Kidney epithelial cell (primary cell): ENCODE measurements around the gene RAB11FIP4. TPM values are rescaled to one million over a fixed set of nuclear protein-coding genes. Genes with fewer than 3 reads are reported as not detected.
A peak's percentile ranks its signal among the peaks of the same experiment; 100 is the strongest.
"Not testable (repeated sequence)": the region's sequence is repeated elsewhere in the genome, so short reads cannot be mapped to it uniquely, and the experiment has no call there.

ENCODE experiments used
- DNase-seq: peaks from one replicate; pipeline ENCODE4 v3.0.0-alpha.2; 2010; ENCODE audit warnings: low read depth
- H3K27me3 ChIP-seq: 2 replicates; pipeline ENCODE4 v1.6.0; 2011; ENCODE audit warnings: low read length; ENCODE audit not compliant: control insufficient read depth, insufficient read depth
- H3K36me3 ChIP-seq: 2 replicates; pipeline ENCODE4 v1.5.1; 2011; ENCODE audit warnings: low read length; ENCODE audit not compliant: control insufficient read depth, insufficient read depth
- H3K4me3 ChIP-seq: 2 replicates; pipeline ENCODE4 v1.5.1; 2011; ENCODE audit warnings: low read depth, mild to moderate bottlenecking, control low read depth, low read length
- total RNA-seq: library from RNA; depleted of rRNA; stranded (reverse); fragments of >200 nt; gene quantifications from 2 replicates; pipeline ENCODE4 v1.2.3, GENCODE V29; 2015
- TF ChIP-seq, protein P1 (sequence below): IDR thresholded peaks from 2 replicates; pipeline ENCODE4 v1.5.1; 2011; ENCODE audit warnings: mild to moderate bottlenecking, moderate library complexity, low read length, control low read depth, inconsistent platforms; ENCODE audit not compliant: insufficient read depth, poor library complexity, severe bottlenecking

The RAB11FIP4 gene, protein sequence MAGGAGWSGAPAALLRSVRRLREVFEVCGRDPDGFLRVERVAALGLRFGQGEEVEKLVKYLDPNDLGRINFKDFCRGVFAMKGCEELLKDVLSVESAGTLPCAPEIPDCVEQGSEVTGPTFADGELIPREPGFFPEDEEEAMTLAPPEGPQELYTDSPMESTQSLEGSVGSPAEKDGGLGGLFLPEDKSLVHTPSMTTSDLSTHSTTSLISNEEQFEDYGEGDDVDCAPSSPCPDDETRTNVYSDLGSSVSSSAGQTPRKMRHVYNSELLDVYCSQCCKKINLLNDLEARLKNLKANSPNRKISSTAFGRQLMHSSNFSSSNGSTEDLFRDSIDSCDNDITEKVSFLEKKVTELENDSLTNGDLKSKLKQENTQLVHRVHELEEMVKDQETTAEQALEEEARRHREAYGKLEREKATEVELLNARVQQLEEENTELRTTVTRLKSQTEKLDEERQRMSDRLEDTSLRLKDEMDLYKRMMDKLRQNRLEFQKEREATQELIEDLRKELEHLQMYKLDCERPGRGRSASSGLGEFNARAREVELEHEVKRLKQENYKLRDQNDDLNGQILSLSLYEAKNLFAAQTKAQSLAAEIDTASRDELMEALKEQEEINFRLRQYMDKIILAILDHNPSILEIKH
- total RNA-seq, result 19.6 and 26.5 TPM in 2 replicates

DNA sequence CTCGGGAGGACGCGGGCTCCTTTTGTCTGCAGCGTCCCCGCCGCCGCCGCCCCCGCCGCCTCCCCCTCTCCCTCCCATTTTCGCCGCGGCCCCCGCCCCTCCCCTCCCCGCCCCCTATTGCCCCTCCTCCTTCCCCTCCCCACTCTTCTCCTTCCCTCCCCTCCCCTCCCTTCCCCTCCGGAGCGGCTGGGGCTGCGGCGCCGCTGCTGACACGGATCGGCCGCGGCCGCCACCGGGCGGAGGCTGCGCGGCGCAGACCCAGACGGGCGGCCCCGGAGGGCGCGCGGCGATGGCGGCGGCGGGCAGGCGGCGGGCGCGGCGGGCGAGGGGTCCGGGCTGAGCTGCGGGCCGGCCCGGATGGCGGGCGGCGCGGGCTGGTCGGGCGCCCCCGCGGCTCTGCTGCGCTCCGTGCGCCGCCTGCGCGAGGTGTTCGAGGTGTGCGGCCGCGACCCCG lies at the start of gene RAB11FIP4:
Gene RAB11FIP4 (plus strand): TSS at position 180 of the 454 bp plus-strand sequence. CDS start 178 bp downstream, at position 358.
- no peaks in the 10 kb centered on the region for H3K36me3 ChIP-seq
- H3K27me3 ChIP-seq, result peaks cover 46% of the 10 kb centered on the region
- TF ChIP-seq, protein P1, sequence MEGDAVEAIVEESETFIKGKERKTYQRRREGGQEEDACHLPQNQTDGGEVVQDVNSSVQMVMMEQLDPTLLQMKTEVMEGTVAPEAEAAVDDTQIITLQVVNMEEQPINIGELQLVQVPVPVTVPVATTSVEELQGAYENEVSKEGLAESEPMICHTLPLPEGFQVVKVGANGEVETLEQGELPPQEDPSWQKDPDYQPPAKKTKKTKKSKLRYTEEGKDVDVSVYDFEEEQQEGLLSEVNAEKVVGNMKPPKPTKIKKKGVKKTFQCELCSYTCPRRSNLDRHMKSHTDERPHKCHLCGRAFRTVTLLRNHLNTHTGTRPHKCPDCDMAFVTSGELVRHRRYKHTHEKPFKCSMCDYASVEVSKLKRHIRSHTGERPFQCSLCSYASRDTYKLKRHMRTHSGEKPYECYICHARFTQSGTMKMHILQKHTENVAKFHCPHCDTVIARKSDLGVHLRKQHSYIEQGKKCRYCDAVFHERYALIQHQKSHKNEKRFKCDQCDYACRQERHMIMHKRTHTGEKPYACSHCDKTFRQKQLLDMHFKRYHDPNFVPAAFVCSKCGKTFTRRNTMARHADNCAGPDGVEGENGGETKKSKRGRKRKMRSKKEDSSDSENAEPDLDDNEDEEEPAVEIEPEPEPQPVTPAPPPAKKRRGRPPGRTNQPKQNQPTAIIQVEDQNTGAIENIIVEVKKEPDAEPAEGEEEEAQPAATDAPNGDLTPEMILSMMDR, result no peak
- DNase-seq, result no peak
- H3K4me3 ChIP-seq, result peak within 1 kb of the TSS; percentile 13

- not testable (repeated sequence) for H3K4me3 ChIP-seq, H3K27me3 ChIP-seq, H3K36me3 ChIP-seq, DNase-seq
These were observed 46.2 kb upstream of the RAB11FIP4 start for GRCh38 chr17:31345191-31345747.

DNA sequence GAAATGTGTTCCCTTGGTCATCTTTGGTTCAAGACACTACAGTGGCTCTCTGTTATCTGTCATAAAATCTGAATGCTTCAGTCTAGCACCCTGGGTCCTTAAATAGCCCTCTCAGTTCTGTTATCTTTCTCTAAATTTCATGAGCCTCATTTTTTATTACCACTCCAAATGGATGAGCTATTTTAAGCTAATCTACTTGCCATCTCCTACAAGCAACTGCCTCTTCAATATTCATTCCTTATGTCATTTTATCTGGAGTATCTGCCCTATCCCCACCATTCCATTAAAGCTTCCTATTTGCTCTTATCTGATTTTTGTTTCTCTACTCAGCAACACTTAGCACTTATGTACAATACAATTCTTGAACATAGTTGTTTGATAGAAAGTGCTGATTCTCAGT lies 42.0 kb upstream of the RAB11FIP4 start:
- DNase-seq, result no peak
- Histone ChIP-seq H3K27me3 (no peaks in the 10 kb centered on the region), H3K36me3 (no peaks in the 10 kb centered on the region), H3K4me3 (no peak overlapping the region)
- TF ChIP-seq, protein P1, result no peak

GRCh38 chr17:31355935-31356334 lies 35.5 kb upstream of the RAB11FIP4 start:
- Histone ChIP-seq H3K27me3 (no peaks in the 10 kb centered on the region), H3K4me3 (no peak overlapping the region), H3K36me3 (no peaks in the 10 kb centered on the region)
- TF ChIP-seq, protein P1, result no peak
- no peak for DNase-seq

GRCh38 chr17:31357091-31357490 lies 34.4 kb upstream of the RAB11FIP4 start:
- Histone ChIP-seq H3K4me3 (no peak overlapping the region), H3K27me3 (no peaks in the 10 kb centered on the region), H3K36me3 (no peaks in the 10 kb centered on the region)
- TF ChIP-seq, protein P1, result no peak
- DNase-seq, result no peak

DNA sequence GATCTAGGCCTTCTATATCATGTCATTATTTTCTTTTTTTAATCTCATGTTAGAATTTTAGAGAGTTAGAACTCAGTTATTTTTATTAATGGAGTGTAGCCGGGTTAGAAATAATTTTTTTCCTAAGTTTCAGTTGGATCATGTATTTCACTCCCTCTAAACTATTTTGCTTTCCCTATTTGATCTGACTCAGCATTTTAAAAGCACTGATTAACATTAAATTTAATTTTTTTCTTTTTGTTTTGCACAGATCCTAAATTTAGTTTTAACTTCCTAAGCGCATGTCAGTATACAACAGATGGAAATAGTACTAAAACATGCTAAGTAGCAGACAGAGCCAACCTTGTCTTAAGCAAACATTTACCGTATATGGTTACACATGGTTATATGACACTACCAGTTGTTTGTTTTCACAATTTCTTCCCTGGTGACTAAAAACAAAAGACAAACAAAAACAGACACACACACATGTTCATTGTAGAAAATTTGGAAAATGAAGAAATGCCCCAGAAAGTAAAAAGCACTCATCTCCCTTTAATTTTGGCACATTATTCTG lies 33.6 kb upstream of the RAB11FIP4 start:
- Histone ChIP-seq H3K4me3 (no peak overlapping the region), H3K27me3 (no peaks in the 10 kb centered on the region), H3K36me3 (no peaks in the 10 kb centered on the region)
- TF ChIP-seq, protein P1, result no peak
- DNase-seq, result no peak
